NCI-H146 treated with DMSO at 0.1 percent for 48 hours (cell line): ENCODE results near the gene UNC50.
A peak's percentile ranks its signal among the peaks of the same experiment; 100 is the strongest.
"Not testable (repeated sequence)": the region's sequence is repeated elsewhere in the genome, so short reads cannot be mapped to it uniquely, and the experiment has no call there.

Experiments
- DNase-seq: peaks from one replicate; lab custom pipeline; 2025; ENCODE audit not compliant: unreplicated experiment; lab: John Stamatoyannopoulos, UW

The UNC50 gene

DNA sequence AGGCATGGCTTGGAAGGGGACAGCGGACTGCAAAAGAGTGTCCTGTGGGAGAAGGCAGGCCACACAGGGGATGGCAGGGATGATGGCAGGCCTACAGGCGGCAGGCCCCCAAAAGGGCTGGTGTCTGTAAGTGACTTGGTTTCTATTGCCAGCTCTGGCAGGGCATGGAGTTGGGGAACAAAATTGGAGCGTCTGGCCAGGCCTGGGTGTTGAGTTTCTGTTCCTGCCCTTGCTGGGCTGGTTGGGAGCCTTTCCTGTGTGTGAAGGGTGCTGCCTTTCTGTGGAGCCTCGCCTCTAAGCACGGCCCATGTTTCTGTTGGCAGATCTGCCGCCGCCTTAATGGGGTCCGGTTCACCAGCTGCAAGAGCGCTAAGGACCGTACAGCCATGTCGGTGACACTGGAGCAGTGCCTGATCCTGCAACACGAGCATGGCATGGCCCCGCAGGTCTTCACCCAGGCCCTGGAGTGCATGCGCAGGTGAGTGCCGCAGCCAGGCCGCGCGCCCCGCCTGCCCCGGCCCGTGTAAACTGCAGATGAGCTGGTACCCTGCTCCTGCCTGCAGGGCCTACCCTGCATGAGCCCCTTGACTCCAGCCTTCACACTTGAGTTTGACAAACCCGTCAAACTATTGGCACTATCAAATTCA, 31.6 kb upstream of the UNC50 start:
- DNase-seq = no peak

DNA sequence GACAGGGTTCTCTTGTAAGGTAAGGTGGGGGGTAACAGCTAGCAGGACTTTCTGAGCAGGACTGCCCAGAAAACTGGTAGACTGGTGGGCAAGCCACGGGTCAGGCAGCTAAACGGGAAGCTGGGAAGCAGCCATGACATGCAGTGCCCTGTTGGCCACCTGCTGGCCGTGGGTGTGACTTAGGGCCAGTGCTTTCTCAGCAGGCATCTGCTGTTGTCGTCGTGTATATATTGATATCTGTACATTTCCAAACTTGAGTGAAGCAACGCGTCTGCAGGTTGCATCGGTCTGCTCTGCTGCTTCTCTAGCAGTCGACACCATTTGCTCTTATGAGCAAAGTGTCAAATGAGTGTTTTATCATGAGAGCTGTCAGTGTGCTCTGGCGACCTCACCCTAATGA, 31.1 kb upstream of the UNC50 start:
- no peak for DNase-seq

DNA sequence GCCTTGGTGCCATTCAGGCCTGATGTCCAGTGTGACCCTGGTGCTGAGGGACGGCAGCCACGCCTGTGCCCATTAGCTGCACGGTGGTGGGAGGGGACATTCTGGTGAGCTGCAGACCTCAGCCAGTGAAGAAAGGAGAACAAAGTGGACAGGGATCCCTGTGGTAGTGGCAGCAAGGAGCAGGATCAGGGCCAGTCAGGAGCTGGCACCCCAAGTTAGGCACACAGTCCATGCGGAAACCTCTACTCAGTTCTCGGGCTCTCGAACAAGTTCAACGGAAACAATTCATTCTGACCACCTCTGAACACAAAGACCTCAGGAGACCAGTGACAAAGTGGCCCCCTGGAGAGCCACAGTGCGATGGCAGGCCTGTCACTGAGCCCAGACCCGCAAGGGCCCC, 30.2 kb upstream of the UNC50 start:
- DNase-seq = no peak

DNA sequence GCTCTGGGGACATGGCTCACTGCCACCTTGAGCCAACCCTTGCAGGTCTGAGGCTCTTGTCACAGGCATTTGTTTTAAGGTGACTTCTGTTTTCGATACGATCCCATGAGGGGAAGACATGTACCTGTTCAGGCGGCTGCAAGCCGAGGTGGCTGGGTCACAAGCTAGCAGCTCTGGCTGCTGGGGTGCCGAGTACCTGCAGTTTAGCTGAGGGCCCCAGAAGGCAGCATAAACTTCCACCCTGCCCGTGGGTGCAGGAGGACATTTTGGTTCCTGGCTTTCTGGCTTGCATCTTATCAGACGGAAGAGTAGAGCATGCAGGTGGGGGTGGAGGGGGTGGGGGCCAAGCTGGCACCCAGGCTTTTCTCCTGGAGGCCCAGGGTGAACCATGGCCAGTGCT, 28.5 kb upstream of the UNC50 start:
- no peak for DNase-seq

DNA sequence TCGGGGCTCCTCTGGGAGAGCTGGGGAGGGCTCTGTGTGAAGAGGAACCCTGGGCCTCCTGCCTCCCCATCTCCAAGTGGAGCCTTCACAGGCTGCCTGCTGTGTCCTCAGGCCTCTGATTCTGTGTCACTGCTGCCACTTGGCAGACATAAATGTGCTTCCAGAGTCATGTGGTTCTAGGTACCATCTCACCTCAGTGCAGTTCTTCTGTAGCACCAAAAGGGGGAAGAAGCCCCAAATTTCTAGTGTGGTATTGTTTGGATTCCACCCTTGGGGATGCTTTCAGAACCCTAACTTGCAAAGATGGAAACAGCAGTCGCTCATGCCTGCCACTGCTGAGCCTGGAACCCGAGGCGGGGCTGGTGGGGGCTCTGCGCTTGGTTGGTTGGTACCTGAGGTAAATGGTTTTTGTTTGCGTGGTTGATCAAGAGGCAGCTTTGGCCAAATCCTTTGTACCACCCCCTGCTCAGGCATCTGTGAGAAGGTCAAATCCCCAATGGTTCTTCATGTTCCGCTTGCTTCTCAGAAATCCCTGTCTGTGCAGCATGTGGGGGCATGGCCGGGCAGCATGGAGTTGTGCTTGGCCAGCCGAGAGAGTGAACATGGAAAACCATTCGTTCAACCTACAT, 27.6 kb upstream of the UNC50 start:
- DNase-seq = no peak

DNA sequence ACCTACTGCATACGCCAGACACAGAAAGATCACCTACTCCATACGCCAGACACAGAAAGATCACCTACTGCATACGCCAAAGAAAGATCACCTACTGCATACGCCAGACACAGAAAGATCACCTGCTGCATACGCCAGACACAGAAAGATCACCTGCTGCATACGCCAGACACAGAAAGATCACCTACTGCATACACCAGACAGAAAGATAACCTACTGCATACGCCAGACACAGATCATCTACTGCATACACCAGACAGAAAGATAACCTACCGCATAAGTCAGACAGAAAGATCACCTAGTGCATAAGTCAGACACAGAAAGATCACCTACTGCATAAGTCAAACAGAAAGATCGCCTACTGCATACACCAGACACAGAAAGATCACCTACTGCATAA, 25.9 kb upstream of the UNC50 start:
- DNase-seq = no peak

DNA sequence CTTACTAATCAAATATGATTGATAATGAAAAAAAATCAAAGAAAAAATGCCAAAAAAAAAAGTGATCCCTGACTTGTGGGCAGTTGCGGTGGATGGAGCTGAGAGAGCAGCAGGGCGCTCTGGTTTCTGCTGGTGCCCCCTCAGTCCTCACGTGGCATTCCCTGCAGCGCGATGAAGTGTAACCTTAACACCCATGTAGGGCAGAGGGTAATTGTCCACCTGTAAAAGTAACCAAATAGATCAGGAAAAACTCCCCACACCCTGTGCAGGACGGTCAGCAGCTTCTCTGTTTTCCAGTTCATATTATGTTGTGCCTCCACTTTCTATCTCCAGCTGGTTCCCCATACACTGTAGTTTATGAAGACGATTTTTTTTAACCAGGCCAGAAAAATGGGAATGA, 25.1 kb upstream of the UNC50 start:
- DNase-seq = no peak

DNA sequence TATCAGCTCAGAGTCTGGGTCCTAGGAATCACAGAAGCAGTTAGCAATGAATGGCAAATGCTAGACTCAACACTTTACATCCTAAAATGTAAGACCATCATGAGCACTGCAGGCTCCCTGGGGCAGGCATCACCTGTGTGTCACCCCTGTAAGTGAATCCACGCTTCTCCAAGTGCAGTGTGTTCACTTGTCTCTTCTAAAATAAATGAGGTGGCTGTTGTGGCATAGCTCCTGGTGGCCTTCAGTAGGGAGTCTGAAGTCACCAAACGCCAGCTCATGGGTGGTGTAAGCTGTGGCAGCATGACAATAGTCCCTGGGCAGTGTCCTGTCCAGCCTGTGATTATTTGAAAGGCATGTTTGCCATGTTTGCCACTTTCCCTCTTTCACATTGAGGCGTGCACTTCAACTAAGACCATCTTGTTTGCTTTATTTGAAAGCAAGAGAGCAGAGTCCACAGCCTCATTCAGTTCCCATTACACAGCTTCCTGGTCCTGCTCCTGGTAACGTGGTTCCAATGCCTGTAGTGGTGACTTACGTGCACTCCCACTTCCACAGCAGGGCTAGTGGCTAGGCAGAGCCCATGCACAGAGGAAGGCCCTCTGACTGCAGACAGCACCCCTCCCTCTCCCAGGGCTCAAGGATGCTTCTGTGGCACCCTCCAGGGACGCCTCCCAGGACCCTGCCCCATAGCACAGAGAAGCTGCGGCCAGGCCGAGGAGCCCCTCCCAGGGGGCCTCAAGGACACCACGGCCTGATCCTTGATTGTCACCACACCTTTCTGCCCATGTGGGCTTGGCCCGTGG, 24.4 kb upstream of the UNC50 start:
- peak; percentile 49 for DNase-seq

DNA sequence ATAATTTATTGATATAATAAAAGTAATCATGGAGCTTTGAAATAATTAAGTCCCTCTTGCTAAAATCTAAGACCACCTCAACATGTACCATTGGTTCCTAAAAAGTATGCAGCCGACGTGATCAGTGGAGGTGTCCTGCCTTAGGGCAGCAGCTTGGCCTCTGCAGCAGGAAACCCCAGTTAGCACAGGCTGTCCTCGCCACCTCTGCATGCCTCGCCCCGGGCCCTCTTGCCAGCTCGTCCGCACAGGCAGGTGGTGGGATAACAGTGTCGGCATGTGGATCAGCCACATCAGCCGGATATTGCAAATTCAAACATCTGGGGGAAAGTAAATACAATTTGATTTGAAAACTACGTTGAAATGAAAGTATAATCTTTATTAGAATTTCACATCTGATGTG, 23.0 kb upstream of the UNC50 start:
- DNase-seq = no peak

DNA sequence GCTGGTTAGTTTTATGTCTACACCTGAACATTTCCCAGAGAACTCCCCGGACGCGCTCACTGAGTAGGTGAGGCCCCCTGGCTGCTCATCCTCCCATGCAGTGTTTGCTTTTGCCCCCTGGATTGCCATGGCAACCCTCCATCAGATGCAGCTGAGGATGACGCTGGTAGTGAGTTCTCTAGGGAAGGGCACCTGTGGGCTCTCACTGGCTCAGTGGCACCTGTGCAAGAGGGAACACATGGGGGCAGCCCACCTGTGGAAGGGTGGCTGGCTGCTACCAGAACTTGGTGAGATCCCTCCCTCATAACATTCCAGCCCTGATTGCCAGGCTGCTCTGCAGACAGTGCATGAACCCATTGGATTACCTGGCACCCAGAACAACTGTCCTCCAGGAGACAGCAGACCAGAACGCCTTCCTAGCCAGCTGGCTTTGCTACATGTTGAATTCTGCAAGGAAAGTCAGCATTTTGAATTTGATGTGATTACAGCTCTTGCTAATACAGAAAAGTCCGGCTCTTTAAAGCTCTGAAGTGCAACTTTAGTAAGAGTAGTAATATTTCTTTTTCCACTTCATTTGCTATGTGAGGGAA, 21.7 kb upstream of the UNC50 start:
- DNase-seq = no peak

DNA sequence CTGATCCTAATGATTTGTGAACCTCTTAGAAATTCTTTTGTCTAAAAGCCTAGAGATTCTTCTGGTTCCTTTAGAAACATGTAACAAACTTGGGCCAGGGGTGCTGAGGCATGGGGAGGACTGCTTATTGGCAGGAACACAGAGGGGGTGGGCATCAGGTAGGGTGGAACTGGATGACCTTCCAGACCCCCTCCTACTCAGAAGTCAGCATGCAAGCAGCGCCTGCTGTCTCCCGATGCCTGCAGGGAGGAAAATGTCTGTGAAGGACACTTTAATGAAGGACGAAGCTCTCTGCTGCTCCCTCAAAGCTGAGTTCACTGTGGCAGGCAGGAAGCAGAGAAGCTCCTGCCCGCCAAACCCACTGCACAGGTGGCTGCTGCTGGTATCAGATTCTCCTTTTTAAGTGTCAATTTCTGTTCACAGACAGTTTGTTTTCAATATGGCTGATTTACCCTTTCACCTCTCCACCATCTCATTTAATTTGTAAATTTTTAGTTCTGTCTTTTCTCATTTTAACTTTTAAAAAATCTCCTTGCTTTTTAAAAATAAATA, 19.4 kb upstream of the UNC50 start:
- DNase-seq = no peak

DNA sequence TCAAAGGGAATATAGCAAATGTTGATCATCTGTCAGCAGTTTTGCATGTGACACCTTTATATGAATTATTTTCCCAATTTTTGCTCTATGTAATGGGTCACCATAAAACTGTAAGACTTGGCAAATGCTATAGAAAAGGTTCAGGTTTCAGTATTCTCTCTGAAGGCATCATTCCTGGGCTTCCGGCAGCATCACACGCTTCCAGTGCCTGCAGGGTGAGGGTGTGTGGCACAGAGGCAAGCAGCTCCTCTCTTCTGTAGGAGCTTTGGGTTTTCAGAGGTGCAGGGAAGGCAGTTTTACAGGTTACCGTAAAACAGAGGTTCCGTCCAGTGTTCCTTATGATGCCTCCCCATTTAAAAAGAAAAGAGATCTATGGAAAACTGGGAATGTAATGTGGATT, 18.9 kb upstream of the UNC50 start:
- no peak for DNase-seq

DNA sequence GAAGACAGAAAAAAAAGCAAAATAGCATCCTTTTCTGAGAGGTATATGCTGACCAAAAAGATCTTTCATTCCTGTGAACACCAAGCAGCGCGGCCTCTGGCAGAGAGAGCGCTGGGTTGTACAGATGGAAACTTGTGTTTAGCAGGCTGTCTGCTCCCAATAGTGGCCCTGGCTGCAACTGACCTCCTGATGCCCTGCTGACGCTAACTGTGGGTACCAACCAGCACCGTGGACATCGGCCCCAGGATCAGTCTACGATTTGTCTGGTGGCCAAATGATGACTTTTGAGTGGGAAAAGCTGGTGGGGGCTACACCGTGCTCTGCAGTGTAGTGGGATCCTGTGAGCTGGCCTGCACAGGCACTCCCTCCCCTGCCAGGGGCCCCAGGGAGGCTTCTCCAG, 15.8 kb upstream of the UNC50 start:
- no peak for DNase-seq

DNA sequence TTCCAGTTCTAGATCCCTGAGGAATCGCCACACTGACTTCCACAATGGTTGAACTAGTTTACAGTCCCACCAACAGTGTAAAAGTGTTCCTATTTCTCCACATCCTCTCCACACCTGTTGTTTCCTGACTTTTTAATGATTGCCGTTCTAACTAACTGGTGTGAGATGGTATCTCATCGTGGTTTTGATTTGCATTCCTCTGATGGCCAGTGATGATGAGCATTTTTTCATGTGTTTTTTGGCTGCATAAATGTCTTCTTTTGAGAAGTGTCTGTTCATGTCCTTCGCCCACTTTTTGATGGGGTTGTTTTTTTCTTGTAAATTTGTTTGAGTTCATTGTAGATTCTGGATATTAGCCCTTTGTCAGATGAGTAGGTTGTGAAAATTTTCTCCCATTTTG, 13.7 kb upstream of the UNC50 start:
- not testable (repeated sequence) for DNase-seq

DNA sequence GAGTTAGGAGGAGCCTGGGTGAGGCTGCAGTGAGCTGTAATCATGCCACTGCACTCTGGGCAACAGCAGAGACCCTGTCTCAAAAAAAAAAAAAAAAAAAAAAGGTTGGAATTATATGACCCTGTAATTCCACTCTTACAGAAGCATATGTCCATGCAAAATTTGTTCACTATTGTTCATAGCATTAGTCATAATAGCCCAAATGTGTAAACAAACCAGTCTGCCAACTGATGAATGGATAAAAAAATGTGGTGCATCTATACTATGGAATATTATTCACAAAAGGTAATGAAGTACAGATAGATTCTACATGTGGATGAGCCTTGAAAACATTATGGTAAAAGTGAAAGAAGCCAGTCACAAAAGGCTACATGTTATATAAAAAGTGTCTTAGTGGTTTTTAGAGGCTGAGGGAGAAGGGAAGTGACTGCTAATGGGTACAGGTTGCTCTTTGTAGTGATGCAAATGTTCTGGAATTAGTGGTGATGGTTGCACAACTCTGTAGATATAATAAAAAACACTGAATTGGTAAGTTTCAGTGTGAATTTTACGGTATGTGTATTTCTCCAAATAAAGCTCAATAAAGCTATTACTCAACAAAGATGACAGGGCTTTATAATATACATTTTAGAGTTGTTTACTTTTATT, 9.5 kb upstream of the UNC50 start:
- no peak for DNase-seq

DNA sequence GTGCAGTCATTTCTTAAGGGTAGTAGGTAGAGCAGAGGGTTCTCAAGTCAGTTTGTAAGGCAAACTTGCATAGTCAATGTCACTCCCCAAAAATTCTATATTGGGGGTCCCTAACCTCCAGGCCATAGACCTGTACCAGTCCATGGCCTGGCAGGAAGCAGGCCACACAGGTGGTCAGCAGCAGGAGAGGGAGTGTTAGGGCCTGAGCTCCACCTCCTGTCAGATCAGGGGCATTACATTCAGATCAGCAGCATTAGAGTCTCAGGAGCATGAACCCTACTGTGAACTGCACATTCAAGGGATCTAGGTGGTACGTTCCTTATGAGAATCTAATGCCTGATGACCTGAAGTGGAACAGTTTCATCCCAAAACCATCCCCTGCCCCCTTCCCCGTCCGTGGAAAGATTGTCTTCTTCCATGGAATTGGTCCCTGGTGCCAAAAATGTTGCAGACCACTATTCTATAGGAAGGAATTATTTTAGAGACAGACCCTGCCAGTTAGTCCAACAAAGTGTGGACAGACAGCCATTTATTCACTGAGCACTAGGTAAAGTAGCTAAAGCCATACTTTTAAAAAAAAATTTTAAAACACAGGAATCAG, 6.8 kb upstream of the UNC50 start:
- DNase-seq = peak; percentile 40

DNA sequence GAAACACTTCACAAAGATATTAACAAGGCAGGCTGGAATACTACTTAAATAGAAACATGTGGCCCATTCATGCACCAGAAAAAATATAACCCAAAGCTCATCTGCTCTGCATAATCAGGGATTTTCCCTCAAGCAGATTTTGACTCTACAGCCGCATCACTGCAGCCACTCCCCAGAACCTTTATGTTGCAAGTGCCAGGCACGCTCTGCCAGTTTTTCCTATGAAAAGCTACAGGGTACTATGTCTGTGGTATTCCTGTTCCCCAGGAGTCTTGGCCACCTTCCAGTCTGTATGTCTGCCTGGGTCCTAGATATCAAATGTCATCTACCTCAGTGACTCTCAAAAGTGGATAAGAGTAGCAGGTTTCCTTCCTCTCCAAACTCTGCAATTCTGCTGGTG, 3.8 kb upstream of the UNC50 start:
- DNase-seq = no peak

DNA sequence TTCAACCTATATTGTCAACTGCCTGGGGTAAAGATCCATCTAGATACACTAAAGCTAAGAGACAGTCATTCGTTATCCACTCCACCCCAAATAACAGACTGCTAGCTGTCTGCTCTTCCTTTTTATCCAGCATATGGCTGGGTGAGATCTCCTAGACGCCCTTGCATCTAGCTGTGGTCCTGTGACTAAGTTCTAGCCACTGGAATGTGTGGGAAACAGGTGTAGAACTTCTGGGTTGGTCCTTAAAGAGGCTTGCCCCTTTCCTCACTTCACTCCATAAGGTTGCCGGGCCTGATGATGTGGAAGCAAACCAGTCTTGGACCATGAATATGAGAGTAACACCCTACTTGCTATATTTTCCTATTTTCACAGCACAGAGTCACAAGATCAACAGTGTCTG, 3.3 kb upstream of the UNC50 start:
- no peak for DNase-seq

DNA sequence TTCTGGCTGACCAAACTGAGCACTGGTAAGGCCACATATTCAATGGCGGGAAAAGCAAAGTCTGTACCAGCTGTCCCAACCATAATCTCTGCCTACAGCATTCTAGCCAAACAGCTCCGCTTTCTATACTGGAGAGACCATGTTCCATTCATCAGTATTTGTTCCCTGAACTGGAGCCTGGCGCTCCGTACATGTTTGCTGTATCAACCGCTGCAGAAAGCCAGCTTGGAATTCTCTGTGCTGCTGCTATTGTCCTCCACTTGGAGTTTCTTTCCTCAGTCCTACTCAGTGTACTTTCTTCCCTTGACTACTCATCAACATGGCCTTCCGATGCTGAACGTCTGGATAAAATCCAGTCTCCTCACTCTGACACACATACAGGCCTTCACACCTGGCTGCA, 2.0 kb upstream of the UNC50 start:
- DNase-seq = no peak

DNA sequence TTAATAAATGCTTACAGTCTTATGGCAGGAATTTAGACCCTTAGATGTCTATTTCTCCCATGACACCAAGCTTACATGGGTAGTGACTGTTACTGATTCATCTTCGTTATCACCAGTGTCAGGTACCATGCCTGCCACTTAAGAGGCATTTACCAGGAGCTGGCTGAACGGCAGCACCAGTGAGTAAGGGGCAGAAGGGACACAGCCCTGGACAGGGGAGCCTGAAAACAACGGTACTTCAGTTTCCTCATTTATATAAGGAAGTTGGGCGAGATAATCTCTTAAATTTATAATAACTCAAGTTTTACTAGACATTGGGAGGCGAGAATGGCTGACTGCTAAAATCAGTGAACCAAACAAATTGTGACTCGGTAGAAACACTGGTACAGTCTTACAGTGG, 1.3 kb upstream of the UNC50 start:
- DNase-seq = no peak

DNA sequence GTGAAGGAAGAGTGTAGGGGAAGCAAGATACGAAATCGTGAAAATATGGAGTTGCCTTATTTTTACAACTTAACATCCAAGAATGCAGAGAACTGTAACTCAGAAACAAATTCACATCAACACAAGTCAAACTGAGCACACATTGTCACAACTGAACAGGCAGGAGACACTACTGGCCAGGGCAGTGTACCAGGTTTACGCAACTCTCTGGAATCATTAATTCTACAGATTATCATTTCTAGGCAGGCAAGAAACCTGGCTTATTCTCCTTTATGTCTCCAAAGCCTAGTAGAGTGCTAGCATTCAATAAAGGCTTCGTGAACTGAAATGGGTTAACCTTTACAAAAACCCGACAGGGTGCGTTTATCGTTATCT, 661 bp upstream of the UNC50 start:
- no peak for DNase-seq
